Sigmoid colon (tissue), 3 donors: ENCODE results near the gene TTC33.

ENCODE experiments used
- POLR2A ChIP-seq, 2 donors: fragments of 450-650 bp; IDR thresholded peaks; one replicate each; pipeline ENCODE4 v1.6.1; 2016; ENCODE audit warnings: antibody characterized with exemption in 2 of 2, mild to moderate bottlenecking in 2 of 2, moderate library complexity in 2 of 2
- TF ChIP-seq, protein P1 (sequence below), 4 experiments: fragments of 450-650 bp in 3 of 4; fragments of 200-600 bp in 1 of 4; IDR thresholded peaks; one replicate each; pipeline ENCODE4 v1.5.1; 2016 to 2019; ENCODE audit warnings: antibody characterized with exemption in 4 of 4, mild to moderate bottlenecking in 3 of 4, moderate library complexity in 2 of 4

DNA sequence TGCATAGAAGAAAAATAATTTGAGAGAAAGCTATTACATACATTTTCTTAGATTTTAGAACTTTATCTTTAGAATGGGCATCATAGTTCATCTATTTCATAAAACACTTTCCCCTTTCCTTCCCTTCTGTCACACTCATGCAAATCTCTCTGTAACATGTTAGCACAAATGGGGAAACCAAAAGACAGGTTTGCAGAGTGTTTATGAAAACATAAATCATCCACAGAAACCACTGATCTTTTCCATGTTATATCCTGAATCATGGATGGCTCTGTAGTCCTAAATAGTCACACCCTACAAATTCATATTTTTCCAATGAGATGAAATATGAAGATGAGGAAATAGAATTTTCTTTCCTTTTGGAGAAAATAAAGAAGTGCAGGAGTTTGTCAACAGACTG, 198.9 kb downstream of the TTC33 start:
- TF ChIP-seq, protein P1, sequence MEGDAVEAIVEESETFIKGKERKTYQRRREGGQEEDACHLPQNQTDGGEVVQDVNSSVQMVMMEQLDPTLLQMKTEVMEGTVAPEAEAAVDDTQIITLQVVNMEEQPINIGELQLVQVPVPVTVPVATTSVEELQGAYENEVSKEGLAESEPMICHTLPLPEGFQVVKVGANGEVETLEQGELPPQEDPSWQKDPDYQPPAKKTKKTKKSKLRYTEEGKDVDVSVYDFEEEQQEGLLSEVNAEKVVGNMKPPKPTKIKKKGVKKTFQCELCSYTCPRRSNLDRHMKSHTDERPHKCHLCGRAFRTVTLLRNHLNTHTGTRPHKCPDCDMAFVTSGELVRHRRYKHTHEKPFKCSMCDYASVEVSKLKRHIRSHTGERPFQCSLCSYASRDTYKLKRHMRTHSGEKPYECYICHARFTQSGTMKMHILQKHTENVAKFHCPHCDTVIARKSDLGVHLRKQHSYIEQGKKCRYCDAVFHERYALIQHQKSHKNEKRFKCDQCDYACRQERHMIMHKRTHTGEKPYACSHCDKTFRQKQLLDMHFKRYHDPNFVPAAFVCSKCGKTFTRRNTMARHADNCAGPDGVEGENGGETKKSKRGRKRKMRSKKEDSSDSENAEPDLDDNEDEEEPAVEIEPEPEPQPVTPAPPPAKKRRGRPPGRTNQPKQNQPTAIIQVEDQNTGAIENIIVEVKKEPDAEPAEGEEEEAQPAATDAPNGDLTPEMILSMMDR (IDR thresholded peaks at IDR 0.05) = no peak
- no peak for TF ChIP-seq POLR2A (IDR thresholded peaks at IDR 0.05)
